ENCODE data around the gene HAUS1.
A peak's percentile ranks its signal among the peaks of the same experiment; 100 is the strongest.
"Not testable (repeated sequence)": the region's sequence is repeated elsewhere in the genome, so short reads cannot be mapped to it uniquely, and the experiment has no call there.

Gene HAUS1

DNA sequence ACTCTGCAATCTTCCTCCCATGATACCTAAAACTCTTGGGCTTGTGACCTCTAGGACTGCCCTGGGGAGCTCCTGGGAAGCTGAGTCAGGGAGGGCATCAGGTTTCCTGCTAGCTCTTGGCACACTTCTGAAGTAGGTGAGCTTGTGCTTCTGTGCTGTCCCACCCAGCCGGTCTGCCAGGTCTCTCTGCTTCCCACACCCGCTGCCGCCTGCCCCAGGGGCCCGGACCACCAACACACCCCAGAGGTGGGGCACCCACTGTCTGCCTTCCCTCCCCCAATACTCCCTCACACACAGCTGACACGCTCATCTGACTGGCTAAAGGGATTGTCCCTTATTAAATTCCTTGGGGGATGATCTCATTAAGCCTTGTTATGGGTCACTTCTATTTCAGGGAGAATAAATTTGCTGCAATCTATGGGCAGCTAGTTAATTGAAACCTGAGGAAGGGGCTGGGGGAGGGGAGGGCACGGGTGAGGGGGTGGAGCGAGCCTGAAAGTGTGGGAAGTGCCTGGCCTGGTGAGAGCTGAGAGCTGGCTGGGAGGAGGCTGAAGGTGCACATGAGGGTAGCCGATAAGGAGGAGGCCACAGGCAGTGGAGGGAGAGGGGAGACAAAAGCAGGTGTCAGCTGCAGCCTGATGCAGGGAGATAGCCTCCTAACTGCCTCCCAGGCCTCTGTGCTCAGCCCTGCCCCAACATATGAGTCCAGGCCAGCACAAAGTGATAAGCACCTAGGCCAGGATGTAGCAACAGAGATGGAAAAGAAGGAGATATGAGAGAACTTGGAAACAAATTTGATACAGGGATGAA is 48.8 kb downstream of the HAUS1 start:
- no peak for DNase-seq
- Histone ChIP-seq H3K9me3 (ENCODE audit: control insufficient read depth, low read length) (no peaks in the 10 kb centered on the region), H3K36me3 (ENCODE audit: control insufficient read depth, insufficient read depth, low read length) (no peaks in the 10 kb centered on the region), H3K27ac (ENCODE audit: insufficient read depth, low read length, poor library complexity, severe bottlenecking) (no peak overlapping the region), H3K27me3 (replicated peaks; ENCODE audit: control insufficient read depth, insufficient read depth, low read length, poor library complexity, severe bottlenecking) (no peaks in the 10 kb centered on the region), H3K4me3 (ENCODE audit: insufficient read depth, low read depth, low read length, poor library complexity, severe bottlenecking) (no peak overlapping the region), H3K4me1 (ENCODE audit: control insufficient read depth, insufficient read depth, low read length, poor library complexity, severe bottlenecking) (peaks cover 60% of the 10 kb centered on the region)

DNA sequence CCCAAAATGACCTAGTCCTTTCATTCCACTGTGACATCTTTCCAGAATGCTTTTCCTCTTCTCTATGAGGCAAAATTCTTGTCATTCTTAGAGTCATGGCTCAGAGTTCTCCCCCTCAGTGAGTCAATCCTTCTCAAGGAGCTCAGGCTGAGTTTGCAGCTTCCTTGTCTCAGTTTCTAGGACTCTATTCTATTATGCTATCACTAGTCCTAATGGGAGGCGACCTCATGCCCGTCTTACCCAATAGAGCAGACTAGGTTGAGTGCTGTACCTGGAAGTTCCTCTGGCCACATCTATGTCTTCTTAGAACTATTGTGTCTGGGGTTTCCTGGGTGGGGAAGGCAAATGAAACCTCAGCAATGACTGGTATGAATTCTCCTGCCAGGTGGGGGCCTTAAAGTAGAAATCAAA is 51.5 kb downstream of the HAUS1 start:
- H3K27me3 ChIP-seq (replicated peaks; ENCODE audit: control insufficient read depth, insufficient read depth, low read length, poor library complexity, severe bottlenecking), result no peaks in the 10 kb centered on the region
- H3K4me3 ChIP-seq (ENCODE audit: insufficient read depth, low read depth, low read length, poor library complexity, severe bottlenecking), result no peak overlapping the region
- peaks cover 63% of the 10 kb centered on the region for H3K4me1 ChIP-seq (ENCODE audit: control insufficient read depth, insufficient read depth, low read length, poor library complexity, severe bottlenecking)
- DNase-seq, result peak; percentile 5 to 16 (median 14)
- peak overlapping the region; percentile 47 for H3K27ac ChIP-seq (ENCODE audit: insufficient read depth, low read length, poor library complexity, severe bottlenecking)
- H3K36me3 ChIP-seq (ENCODE audit: control insufficient read depth, insufficient read depth, low read length), result no peaks in the 10 kb centered on the region
- no peaks in the 10 kb centered on the region for H3K9me3 ChIP-seq (ENCODE audit: control insufficient read depth, low read length)

DNA sequence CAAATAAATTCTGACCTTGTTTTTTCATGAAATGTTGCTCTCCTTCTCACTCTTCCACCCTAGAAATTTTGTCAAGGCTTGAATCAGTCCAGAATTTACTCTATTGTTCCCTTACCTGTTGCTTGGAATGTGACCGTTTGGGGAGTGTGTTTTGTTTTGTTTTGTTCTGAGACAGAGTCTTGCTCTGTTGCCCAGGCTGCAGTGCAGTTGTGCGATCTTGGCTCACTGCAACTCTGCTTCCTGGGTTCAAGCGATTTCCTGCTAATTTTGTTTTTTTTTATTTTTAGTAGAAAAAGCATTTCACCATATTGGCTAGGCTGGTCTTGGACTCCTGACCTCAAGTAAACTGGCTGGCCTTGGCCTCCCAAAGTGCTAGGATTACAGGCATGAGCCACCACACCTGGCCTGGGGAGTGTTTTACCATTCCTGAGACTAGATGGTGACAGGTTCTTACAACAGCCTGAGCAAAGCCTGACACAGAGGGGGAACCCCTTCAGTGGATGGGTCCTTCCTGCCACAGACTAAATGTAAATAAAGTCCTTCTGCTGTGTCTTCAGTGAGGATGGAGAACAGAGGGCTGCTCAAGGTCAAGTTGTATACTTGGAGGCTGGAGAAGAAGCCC is 52.0 kb downstream of the HAUS1 start:
- Histone ChIP-seq H3K27ac (ENCODE audit: insufficient read depth, low read length, poor library complexity, severe bottlenecking) (peak overlapping the region; percentile 55), H3K4me3 (ENCODE audit: insufficient read depth, low read depth, low read length, poor library complexity, severe bottlenecking) (no peak overlapping the region), H3K27me3 (replicated peaks; ENCODE audit: control insufficient read depth, insufficient read depth, low read length, poor library complexity, severe bottlenecking) (no peaks in the 10 kb centered on the region), H3K36me3 (ENCODE audit: control insufficient read depth, insufficient read depth, low read length) (no peaks in the 10 kb centered on the region), H3K9me3 (ENCODE audit: control insufficient read depth, low read length) (no peaks in the 10 kb centered on the region), H3K4me1 (ENCODE audit: control insufficient read depth, insufficient read depth, low read length, poor library complexity, severe bottlenecking) (peaks cover 65% of the 10 kb centered on the region)
- DNase-seq, result no peak

DNA sequence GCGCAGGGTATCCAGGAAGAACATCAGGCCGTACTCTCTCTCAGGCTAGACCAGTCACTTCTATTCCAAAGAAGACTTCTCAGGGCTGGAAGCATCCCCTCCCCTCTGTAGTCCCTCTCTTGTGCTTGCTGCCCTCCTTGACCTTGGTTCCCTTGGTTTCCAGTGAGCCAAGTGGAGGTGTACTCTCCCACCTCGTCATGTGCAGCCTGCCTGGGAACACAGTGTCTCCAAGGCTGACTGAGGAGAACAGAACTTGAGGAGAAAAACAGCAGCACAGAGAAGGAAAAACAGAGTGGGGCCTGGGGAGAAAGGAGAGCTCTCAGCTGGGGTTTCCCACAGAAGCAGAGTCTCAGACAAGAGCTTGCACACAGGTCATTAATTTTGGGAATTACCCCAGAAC is 52.7 kb downstream of the HAUS1 start:
- DNase-seq, result no peak
- peak overlapping the region; percentile 55 for H3K27ac ChIP-seq (ENCODE audit: insufficient read depth, low read length, poor library complexity, severe bottlenecking)
- H3K36me3 ChIP-seq (ENCODE audit: control insufficient read depth, insufficient read depth, low read length), result no peaks in the 10 kb centered on the region
- no peak overlapping the region for H3K4me3 ChIP-seq (ENCODE audit: insufficient read depth, low read depth, low read length, poor library complexity, severe bottlenecking)
- H3K9me3 ChIP-seq (ENCODE audit: control insufficient read depth, low read length), result no peaks in the 10 kb centered on the region
- H3K27me3 ChIP-seq (replicated peaks; ENCODE audit: control insufficient read depth, insufficient read depth, low read length, poor library complexity, severe bottlenecking), result no peaks in the 10 kb centered on the region
- peaks cover 65% of the 10 kb centered on the region for H3K4me1 ChIP-seq (ENCODE audit: control insufficient read depth, insufficient read depth, low read length, poor library complexity, severe bottlenecking)

DNA sequence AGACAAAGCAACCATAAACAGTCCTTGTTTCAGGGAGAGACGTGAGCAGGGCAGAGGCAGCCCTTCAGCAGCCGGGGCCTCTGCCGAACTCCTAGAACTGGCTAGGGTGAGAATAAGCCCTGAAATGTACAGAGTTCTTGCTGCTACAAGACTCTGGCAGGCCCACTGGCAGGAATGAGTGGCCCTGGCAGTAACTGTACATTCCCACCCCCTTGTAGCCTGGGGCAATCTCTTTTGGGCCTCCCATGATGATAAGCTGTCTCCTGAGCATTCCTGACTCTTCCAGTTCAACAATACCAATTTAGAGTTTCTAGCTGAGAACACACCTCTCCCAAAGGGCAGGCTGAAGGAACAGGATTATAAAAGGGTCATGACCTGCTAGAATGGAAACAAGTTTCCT is 54.3 kb downstream of the HAUS1 start:
- H3K4me1 ChIP-seq (ENCODE audit: control insufficient read depth, insufficient read depth, low read length, poor library complexity, severe bottlenecking), result peaks cover 60% of the 10 kb centered on the region
- no peaks in the 10 kb centered on the region for H3K27me3 ChIP-seq (replicated peaks; ENCODE audit: control insufficient read depth, insufficient read depth, low read length, poor library complexity, severe bottlenecking)
- no peak for DNase-seq
- H3K9me3 ChIP-seq (ENCODE audit: control insufficient read depth, low read length), result no peaks in the 10 kb centered on the region
- no peak overlapping the region for H3K4me3 ChIP-seq (ENCODE audit: insufficient read depth, low read depth, low read length, poor library complexity, severe bottlenecking)
- no peaks in the 10 kb centered on the region for H3K36me3 ChIP-seq (ENCODE audit: control insufficient read depth, insufficient read depth, low read length)
- peak overlapping the region; percentile 21 for H3K27ac ChIP-seq (ENCODE audit: insufficient read depth, low read length, poor library complexity, severe bottlenecking)

DNA sequence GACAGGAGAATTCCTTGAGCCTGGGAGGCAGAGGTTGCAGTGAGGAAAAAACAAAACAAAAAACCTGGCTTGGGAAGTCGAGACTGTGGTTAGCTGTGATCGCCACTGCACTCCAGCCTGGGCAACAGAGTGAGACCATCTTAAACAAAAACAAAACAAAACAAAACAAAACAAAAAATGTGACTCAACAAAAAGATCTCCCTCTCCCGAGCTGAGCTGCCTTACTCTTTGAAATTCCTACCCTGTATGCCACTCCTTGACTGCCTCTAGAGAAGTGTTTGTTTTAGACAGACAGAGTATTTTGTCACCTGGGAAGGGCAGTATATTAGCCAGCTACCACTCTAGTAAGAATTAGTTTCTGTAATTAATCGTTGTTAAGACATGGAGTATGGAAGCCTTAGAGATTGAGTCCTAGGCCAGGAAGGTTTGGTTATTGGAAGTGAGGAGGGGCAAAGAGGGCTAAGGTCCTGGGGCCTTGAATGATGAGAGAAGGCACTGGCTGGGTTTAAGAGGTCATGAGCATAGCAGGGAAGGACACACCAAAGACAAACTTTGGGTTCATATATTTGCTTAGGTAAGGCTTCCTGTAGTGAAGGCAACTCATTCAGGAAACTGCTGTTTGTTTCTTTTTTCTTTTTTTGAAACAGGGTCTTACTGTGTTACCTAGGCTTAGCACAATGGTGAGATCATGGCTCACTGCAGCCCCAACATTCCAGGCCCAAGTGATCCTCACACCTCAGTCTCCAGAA is 56.0 kb downstream of the HAUS1 start:
- H3K4me1 ChIP-seq (ENCODE audit: control insufficient read depth, insufficient read depth, low read length, poor library complexity, severe bottlenecking), result peaks cover 50% of the 10 kb centered on the region
- no peak overlapping the region for H3K27ac ChIP-seq (ENCODE audit: insufficient read depth, low read length, poor library complexity, severe bottlenecking)
- no peaks in the 10 kb centered on the region for H3K36me3 ChIP-seq (ENCODE audit: control insufficient read depth, insufficient read depth, low read length)
- no peak overlapping the region for H3K4me3 ChIP-seq (ENCODE audit: insufficient read depth, low read depth, low read length, poor library complexity, severe bottlenecking)
- H3K27me3 ChIP-seq (replicated peaks; ENCODE audit: control insufficient read depth, insufficient read depth, low read length, poor library complexity, severe bottlenecking), result no peaks in the 10 kb centered on the region
- H3K9me3 ChIP-seq (ENCODE audit: control insufficient read depth, low read length), result no peaks in the 10 kb centered on the region
- no peak for DNase-seq

DNA sequence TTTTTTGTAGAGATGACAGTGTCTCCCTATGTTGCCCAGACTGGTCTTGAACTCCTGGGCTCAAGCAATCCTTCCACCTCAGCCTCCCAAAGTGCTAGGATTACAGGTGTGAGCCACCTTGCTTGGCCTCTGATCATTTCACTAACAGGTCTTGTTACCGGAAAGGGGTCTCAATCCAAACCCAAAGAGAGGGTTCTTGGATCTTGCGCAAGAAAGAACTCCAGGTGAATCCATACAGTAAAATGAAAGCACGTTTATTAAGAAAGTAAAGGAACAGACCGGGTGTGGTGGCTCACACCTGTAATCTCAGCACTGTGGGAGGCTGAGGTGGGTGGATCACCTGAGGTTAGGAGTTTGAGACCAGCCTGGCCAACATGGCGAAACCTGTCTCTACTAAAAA is 56.7 kb downstream of the HAUS1 start:
- H3K36me3 ChIP-seq (ENCODE audit: control insufficient read depth, insufficient read depth, low read length); H3K27ac ChIP-seq (ENCODE audit: insufficient read depth, low read length, poor library complexity, severe bottlenecking); H3K4me3 ChIP-seq (ENCODE audit: insufficient read depth, low read depth, low read length, poor library complexity, severe bottlenecking); DNase-seq; H3K27me3 ChIP-seq (replicated peaks; ENCODE audit: control insufficient read depth, insufficient read depth, low read length, poor library complexity, severe bottlenecking); H3K9me3 ChIP-seq (ENCODE audit: control insufficient read depth, low read length): not testable (repeated sequence)
- H3K4me1 ChIP-seq (ENCODE audit: control insufficient read depth, insufficient read depth, low read length, poor library complexity, severe bottlenecking), result peaks cover 44% of the 10 kb centered on the region

DNA sequence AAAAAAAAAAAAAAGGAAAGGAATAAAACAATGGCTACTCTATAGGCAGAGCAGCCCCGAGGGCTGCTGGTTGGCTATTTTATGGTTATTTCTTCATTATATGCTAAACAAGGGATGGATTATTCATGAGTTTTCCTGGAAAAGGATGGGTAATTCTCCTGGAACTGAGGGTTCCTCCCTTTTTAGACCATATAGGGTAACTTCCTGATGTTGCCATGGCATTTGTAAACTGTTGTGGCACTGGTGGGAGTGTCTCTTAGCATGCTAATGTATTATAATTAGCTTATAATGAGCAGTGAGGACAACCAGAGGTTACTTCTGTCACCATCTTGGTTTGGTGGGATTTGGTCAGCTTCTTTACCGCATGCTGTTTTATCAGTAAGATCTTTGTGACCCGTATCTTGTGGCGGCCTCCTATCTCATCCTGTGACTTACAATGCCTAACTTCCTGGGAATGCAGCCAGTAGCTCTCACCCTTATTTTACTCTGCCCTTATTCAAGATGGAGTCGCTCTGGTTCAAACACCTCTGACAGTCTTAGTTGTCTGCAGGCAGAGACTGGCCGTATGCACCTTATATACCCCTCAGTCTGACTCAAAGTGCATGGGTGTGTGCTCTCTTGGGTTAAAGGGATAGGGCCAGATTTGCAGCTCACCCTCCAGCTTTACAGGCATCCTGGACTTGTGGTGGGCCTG is 57.7 kb downstream of the HAUS1 start:
- no peak for DNase-seq
- Histone ChIP-seq H3K9me3 (ENCODE audit: control insufficient read depth, low read length) (no peaks in the 10 kb centered on the region), H3K27me3 (replicated peaks; ENCODE audit: control insufficient read depth, insufficient read depth, low read length, poor library complexity, severe bottlenecking) (no peaks in the 10 kb centered on the region), H3K4me3 (ENCODE audit: insufficient read depth, low read depth, low read length, poor library complexity, severe bottlenecking) (no peak overlapping the region), H3K27ac (ENCODE audit: insufficient read depth, low read length, poor library complexity, severe bottlenecking) (no peak overlapping the region), H3K36me3 (ENCODE audit: control insufficient read depth, insufficient read depth, low read length) (no peaks in the 10 kb centered on the region), H3K4me1 (ENCODE audit: control insufficient read depth, insufficient read depth, low read length, poor library complexity, severe bottlenecking) (peaks cover 34% of the 10 kb centered on the region)

DNA sequence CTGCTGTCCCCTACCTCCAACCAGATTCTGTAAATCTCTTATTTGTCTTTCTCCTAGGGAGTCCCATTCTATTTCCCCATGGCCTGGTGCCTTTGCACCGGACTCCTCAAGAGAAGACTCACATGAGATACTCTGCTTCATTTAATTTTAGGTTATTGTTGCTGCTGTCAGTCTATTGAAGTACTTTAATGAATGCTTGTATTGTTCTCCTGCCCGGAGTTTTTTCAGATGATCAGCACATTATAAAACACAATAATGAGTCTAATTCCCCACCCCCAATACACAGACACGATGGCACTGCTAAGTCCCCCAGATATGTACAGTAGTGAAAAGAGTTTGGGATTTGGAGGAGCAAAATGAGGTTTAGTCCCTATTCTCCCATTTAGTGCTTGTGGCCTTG is 58.9 kb downstream of the HAUS1 start:
- DNase-seq, result no peak
- Histone ChIP-seq H3K4me1 (ENCODE audit: control insufficient read depth, insufficient read depth, low read length, poor library complexity, severe bottlenecking) (peaks cover 22% of the 10 kb centered on the region), H3K4me3 (ENCODE audit: insufficient read depth, low read depth, low read length, poor library complexity, severe bottlenecking) (no peak overlapping the region)

More for the DNA sequence above, 58.9 kb downstream of the HAUS1 start:
- Histone ChIP-seq H3K27me3 (replicated peaks; ENCODE audit: control insufficient read depth, insufficient read depth, low read length, poor library complexity, severe bottlenecking) (no peaks in the 10 kb centered on the region), H3K9me3 (ENCODE audit: control insufficient read depth, low read length) (no peaks in the 10 kb centered on the region), H3K36me3 (ENCODE audit: control insufficient read depth, insufficient read depth, low read length) (no peaks in the 10 kb centered on the region), H3K27ac (ENCODE audit: insufficient read depth, low read length, poor library complexity, severe bottlenecking) (no peak overlapping the region)

Measured in effector memory CD4-positive, alpha-beta T cell (primary cell).